BE2C (cell line): Measurements from ENCODE around the gene PLEKHG5.

Experiments
- DNase-seq: peaks from one replicate; pipeline ENCODE4 v3.0.0-alpha.2; 2020
- H3K27me3 ChIP-seq: fragments of 250-450 bp; sonication (Bioruptor Pico); 2 replicates; pipeline ENCODE4 v1.5.1; 2020; ENCODE audit warnings: mild to moderate bottlenecking
- H3K36me3 ChIP-seq: fragments of 250-450 bp; sonication (Bioruptor Pico); 2 replicates; pipeline ENCODE4 v1.5.1; 2020; ENCODE audit warnings: mild to moderate bottlenecking
- H3K4me1 ChIP-seq: fragments of 250-450 bp; sonication (Bioruptor Pico); 2 replicates; pipeline ENCODE4 v1.5.1; 2020
- H3K4me3 ChIP-seq: 2 replicates; pipeline ENCODE4 v1.5.1; 2011; ENCODE audit warnings: low read depth, low read length
- H3K9me3 ChIP-seq: fragments of 250-450 bp; sonication (Bioruptor Pico); 2 replicates; pipeline ENCODE4 v1.5.1; 2020
- CTCF ChIP-seq: IDR thresholded peaks from 2 replicates; pipeline ENCODE4 v1.5.1; 2012; ENCODE audit warnings: mild to moderate bottlenecking, low read depth, low read length

Gene PLEKHG5

DNA sequence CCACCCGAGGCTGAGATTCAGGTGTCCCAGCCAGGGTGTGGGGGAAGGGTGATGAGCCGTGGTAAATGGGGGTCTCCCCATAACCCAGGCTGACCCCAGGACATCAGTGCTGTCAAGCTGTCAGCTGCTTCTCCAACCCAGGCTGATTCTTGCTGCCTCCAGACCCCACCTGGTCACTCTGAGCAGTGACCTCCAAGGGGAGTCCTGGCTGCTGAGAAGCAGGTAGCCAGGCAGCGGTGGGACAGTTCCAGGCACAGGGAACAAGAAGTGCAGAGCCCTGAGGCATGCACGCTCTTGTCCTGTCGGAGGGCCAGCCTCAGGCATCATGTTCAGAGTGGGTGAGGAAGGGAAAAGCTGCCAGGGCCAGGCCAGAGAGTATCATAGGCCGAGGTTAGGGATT lies 65.8 kb downstream of the PLEKHG5 start:
- no peak for TF ChIP-seq CTCF
- H3K9me3 ChIP-seq = no peaks in the 10 kb centered on the region
- peaks cover 39% of the 10 kb centered on the region for H3K27me3 ChIP-seq
- no peak for DNase-seq
- H3K4me1 ChIP-seq = no peaks in the 10 kb centered on the region
- H3K4me3 ChIP-seq = no peak overlapping the region
- H3K36me3 ChIP-seq = no peaks in the 10 kb centered on the region

GRCh38 chr1:6424619-6425593 lies 66.6 kb downstream of the PLEKHG5 start, which contains the start of gene ESPN:
ESPN (plus strand) TSS chr1:6424776; CDS start chr1:6424956, 180 bp downstream.
- Histone ChIP-seq H3K36me3 (no peaks in the 10 kb centered on the region), H3K9me3 (no peaks in the 10 kb centered on the region), H3K4me3 (no peak within 1 kb of the TSS), H3K27me3 (peaks cover 43% of the 10 kb centered on the region), H3K4me1 (no peaks in the 10 kb centered on the region)
- DNase-seq = no peak
- no peak for TF ChIP-seq CTCF

GRCh38 chr1:6424000-6424565 lies 67.4 kb downstream of the PLEKHG5 start:
- no peak for DNase-seq
- Histone ChIP-seq H3K27me3 (peaks cover 50% of the 10 kb centered on the region), H3K4me1 (no peaks in the 10 kb centered on the region), H3K36me3 (no peaks in the 10 kb centered on the region), H3K9me3 (no peaks in the 10 kb centered on the region), H3K4me3 (no peak overlapping the region)
- no peak for TF ChIP-seq CTCF

- H3K9me3 ChIP-seq = no peaks in the 10 kb centered on the region
- DNase-seq = peak; percentile 30
- H3K4me3 ChIP-seq = no peak overlapping the region
- peak; percentile 60 for TF ChIP-seq CTCF
- no peaks in the 10 kb centered on the region for H3K36me3 ChIP-seq
- no peaks in the 10 kb centered on the region for H3K4me1 ChIP-seq
- peaks cover 56% of the 10 kb centered on the region for H3K27me3 ChIP-seq
Measured at GRCh38 chr1:6423321-6423999, 68.0 kb downstream of the PLEKHG5 start.

GRCh38 chr1:6421266-6421665 lies 70.2 kb downstream of the PLEKHG5 start:
- Histone ChIP-seq H3K36me3 (no peaks in the 10 kb centered on the region), H3K4me1 (no peaks in the 10 kb centered on the region), H3K27me3 (peaks cover 72% of the 10 kb centered on the region), H3K4me3 (no peak overlapping the region), H3K9me3 (no peaks in the 10 kb centered on the region)
- no peak for DNase-seq
- TF ChIP-seq CTCF = no peak
